Right lobe of liver (tissue), 6 donors: ENCODE results near the gene PPP1R12A. TPM values are rescaled to one million over a fixed set of nuclear protein-coding genes. Genes with fewer than 3 reads are reported as not detected.

ENCODE experiments used
- ATAC-seq, 4 donors: fragments of 200-7000 bp; cut with Tn5 transposase; one replicate each; pipeline ENCODE4 v1.9.1; 2020; ENCODE audit warnings: mild to moderate bottlenecking in 4 of 4, moderate library complexity in 4 of 4
- DNase-seq, 3 donors: peaks; one replicate each; pipeline ENCODE4 v3.0.0-alpha.2; 2020
- H3K27ac ChIP-seq, 3 donors: fragments of 200-600 bp; one replicate each; pipeline ENCODE4 v1.8.0; 2022
- H3K27me3 ChIP-seq, 2 donors: fragments of 200-600 bp; one replicate each; pipeline ENCODE4 v1.8.0; 2022
- H3K36me3 ChIP-seq, 4 donors: fragments of 200-600 bp; sonication (generic) in 1 of 4; one replicate each; pipeline versions ENCODE4 v1.5.1 to v1.8.0; 2017 to 2022; ENCODE audit warnings: control low read depth in 1 of 4
- H3K4me1 ChIP-seq, 4 donors: fragments of 200-600 bp; sonication (generic) in 1 of 4; one replicate each; pipeline versions ENCODE4 v1.5.1 to v1.8.0; 2017 to 2022; ENCODE audit warnings: control low read depth in 1 of 4
- H3K4me3 ChIP-seq, 3 donors: fragments of 200-600 bp; one replicate each; pipeline ENCODE4 v1.8.0; 2022
- H3K9me3 ChIP-seq, 4 donors: fragments of 200-600 bp; sonication (generic) in 1 of 4; one replicate each; pipeline versions ENCODE4 v1.5.1 to v1.8.0; 2017 to 2022; ENCODE audit warnings: control low read depth in 1 of 4
- POLR2A ChIP-seq: fragments of 450-650 bp; IDR thresholded peaks from one replicate; pipeline ENCODE4 v1.6.1; 2017; ENCODE audit warnings: antibody characterized with exemption, mild to moderate bottlenecking
- WGBS: methylation state at CpG from one replicate; pipeline ENCODE4 v1.1.6; 2018; ENCODE audit warnings: low coverage, low lambda C conversion rate; ENCODE audit not compliant: insufficient coverage; ENCODE audit errors: missing lambda C conversion rate; 5-methylcytosine and 5-hydroxymethylcytosine counted together
- intact Hi-C, 2 donors: fragments of 100-400 bp; cut with DNase I; formaldehyde crosslinking; loops; one replicate each; pipeline versions ENCODE4 v1.11.2 to v1.14.1; 2022
- total RNA-seq, 6 experiments: library from RNA; depleted of rRNA in 2 of 6; stranded (reverse); fragments of >200 nt in 2 of 6; fragmentation: NEBNext Ultra II Directional in 3 of 6; extraction: Animal tissue kit (Norgen Biotek cat#: 25700) in 3 of 6; gene quantifications; one replicate each; pipeline versions ENCODE4 v1.1.0 to v1.2.4, GENCODE V29; 2016 to 2023
- TF ChIP-seq, protein P1 (sequence below), 4 donors: fragments of 200-600 bp in 3 of 4; fragments of 450-650 bp in 1 of 4; IDR thresholded peaks; one replicate each; pipeline versions ENCODE4 v1.5.1 to v1.8.0; 2016 to 2022; ENCODE audit warnings: antibody characterized with exemption in 4 of 4, mild to moderate bottlenecking in 2 of 4
- donor health status: DM: no; HTN: yes; CAD: no.
- donor health status: DM: no; HTN: no; CAD: no.
- donor health status: DM: no; HTN: no; CAD: no.
- donor health status: DM: no; HTN: yes; CAD: no.
- donor health status: DM: no; HTN: yes; CAD: no.

The PPP1R12A gene
- total RNA-seq, 6 experiments from 2014 or later: 13.1 to 21.0 (median 19.2) TPM

GRCh38 chr12:79838359-79838758, 96.5 kb downstream of the PPP1R12A start:
- Histone ChIP-seq H3K27me3 (no peaks in the 10 kb centered on the region), H3K4me1 (no peaks in the 10 kb centered on the region), H3K4me3 (no peak overlapping the region), H3K36me3 (no peaks in the 10 kb centered on the region), H3K9me3 (no peaks in the 10 kb centered on the region), H3K27ac (no peak overlapping the region)
- no peak for ATAC-seq
- DNase-seq: no peak
- intact Hi-C loops: no loop called here
- WGBS: 100% methylated on average over 2 of the region's 3 CpGs
- no peak for TF ChIP-seq POLR2A
- TF ChIP-seq, protein P1, sequence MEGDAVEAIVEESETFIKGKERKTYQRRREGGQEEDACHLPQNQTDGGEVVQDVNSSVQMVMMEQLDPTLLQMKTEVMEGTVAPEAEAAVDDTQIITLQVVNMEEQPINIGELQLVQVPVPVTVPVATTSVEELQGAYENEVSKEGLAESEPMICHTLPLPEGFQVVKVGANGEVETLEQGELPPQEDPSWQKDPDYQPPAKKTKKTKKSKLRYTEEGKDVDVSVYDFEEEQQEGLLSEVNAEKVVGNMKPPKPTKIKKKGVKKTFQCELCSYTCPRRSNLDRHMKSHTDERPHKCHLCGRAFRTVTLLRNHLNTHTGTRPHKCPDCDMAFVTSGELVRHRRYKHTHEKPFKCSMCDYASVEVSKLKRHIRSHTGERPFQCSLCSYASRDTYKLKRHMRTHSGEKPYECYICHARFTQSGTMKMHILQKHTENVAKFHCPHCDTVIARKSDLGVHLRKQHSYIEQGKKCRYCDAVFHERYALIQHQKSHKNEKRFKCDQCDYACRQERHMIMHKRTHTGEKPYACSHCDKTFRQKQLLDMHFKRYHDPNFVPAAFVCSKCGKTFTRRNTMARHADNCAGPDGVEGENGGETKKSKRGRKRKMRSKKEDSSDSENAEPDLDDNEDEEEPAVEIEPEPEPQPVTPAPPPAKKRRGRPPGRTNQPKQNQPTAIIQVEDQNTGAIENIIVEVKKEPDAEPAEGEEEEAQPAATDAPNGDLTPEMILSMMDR (IDR thresholded peaks at IDR 0.05): no peak

DNA sequence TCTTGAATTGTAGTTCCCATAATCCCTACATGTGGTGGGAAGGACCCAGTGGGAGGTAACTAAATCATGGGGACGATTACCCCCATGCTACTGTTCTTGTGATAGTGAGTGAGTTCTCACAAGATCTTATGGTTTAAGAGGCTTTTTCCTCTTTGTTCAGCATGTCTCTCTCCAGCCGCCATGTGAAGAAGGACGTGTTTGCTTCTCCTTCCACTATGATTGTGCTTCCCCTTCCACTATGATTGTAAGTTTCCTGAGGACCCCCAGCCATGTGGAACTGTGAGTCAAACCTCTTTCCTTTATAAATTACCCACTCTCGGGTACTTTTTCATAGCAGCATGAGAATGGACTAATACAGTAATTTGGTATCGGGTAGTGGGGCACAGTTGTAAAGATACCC, 97.3 kb downstream of the PPP1R12A start:
- H3K4me3 ChIP-seq: no peak overlapping the region
- intact Hi-C loops: no loop called here
- WGBS: 95% methylated on average over 5 of the region's 5 CpGs
- ATAC-seq: no peak
- no peak for TF ChIP-seq POLR2A
- TF ChIP-seq, protein P1 (IDR thresholded peaks at IDR 0.05): no peak
- no peak for DNase-seq
- H3K4me1 ChIP-seq: no peaks in the 10 kb centered on the region
- no peaks in the 10 kb centered on the region for H3K36me3 ChIP-seq
- H3K9me3 ChIP-seq: no peaks in the 10 kb centered on the region
- no peak overlapping the region for H3K27ac ChIP-seq
- H3K27me3 ChIP-seq: no peaks in the 10 kb centered on the region

DNA sequence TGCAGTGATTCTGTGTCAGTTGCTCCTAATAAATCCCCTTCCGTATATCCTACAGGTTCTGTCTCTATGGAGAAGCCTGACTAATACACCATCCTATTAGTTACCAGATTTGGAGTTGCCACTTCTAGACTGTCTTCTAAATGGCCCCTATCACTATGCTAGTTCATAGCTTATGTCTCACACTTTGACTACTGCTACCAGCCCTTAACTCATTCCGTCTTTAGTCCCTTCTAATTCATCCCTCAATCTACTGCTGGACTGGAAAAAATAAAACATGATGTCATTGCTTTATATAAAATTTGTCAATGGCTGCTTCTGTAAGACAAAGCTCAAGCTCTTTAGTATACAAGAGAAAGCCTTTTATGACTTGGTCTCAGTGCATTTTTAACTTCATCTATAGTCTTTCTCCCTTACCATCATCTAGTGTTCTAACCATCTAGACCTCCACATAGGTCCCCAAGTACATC, 99.5 kb downstream of the PPP1R12A start:
- peaks cover 0 to 5% (median under 1%) of the 10 kb centered on the region in 4 donors for H3K36me3 ChIP-seq
- no peaks in the 10 kb centered on the region for H3K4me1 ChIP-seq
- 94% methylated on average over 2 of the region's 2 CpGs for whole genome bisulfite sequencing
- no peak for TF ChIP-seq POLR2A
- TF ChIP-seq, protein P1 (IDR thresholded peaks at IDR 0.05): no peak
- intact Hi-C loops: no loop called here
- no peak overlapping the region for H3K4me3 ChIP-seq
- no peaks in the 10 kb centered on the region for H3K27me3 ChIP-seq
- ATAC-seq (no peak), DNase-seq (no peak)
- H3K27ac ChIP-seq: no peak overlapping the region
- no peaks in the 10 kb centered on the region for H3K9me3 ChIP-seq

DNA sequence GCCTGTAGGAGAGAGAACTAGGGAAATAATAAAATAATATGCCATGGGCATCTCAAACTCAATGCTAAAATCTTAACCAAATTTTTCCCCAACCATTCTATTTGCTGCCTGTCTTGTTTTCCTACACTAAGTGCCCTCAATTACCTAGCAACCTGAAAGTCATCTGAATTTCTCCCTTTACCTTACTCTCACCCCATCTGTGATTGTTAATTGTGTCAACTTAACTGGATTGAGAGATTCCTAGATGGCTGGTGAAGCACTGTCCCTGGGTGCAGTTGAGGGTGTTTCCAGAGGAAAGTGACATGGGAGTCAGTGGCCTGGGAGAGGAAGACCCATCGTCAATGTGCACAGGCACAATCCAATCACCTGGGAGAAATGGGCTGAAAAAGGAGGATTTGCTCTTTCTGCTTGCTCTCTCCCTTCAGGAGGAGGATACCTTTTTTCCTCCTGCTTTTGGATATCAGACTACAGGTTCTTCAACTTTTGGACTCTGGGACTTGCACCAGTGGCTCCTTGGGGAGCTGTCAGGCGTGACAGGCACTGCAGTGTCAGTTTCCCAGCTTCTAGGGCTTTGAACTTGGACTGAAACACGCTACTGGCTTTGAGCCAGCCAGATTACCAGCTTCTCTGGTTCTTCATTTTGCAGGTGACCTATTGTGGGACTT, 100.1 kb downstream of the PPP1R12A start:
- intact Hi-C loops: no loop called here
- Histone ChIP-seq H3K4me3 (no peak overlapping the region), H3K27me3 (no peaks in the 10 kb centered on the region), H3K27ac (no peak overlapping the region), H3K9me3 (no peaks in the 10 kb centered on the region), H3K4me1 (no peaks in the 10 kb centered on the region), H3K36me3 (peaks cover 0 to 5% (median under 1%) of the 10 kb centered on the region in 4 donors)
- 83% methylated on average over 3 of the region's 3 CpGs for WGBS
- no peak for DNase-seq
- TF ChIP-seq, protein P1 (IDR thresholded peaks at IDR 0.05): no peak
- TF ChIP-seq POLR2A: no peak
- no peak for ATAC-seq
